SK-N-MC (cell line): ENCODE results near the gene SPN.

Source experiments
- DNase-seq: peaks from one replicate; pipeline ENCODE4 v3.0.0-alpha.2; 2011; ENCODE audit warnings: low read depth, low spot score
- H3K27ac ChIP-seq: fragments of 200-600 bp; sonication (generic); 2 replicates; pipeline ENCODE4 v1.5.1; 2016; ENCODE audit warnings: mixed run types
- H3K36me3 ChIP-seq: fragments of 200-600 bp; sonication (generic); 2 replicates; pipeline ENCODE4 v1.6.1; 2017; ENCODE audit warnings: antibody characterized with exemption, low read length, mixed read lengths; ENCODE audit not compliant: insufficient read depth
- H3K4me3 ChIP-seq: fragments of 200-600 bp; sonication (generic); 2 replicates; pipeline ENCODE4 v1.5.1; 2016
- H3K9ac ChIP-seq: fragments of 200-600 bp; sonication (generic); 2 replicates; pipeline ENCODE4 v1.8.0; 2017; ENCODE audit warnings: mixed run types, mixed read lengths; ENCODE audit not compliant: insufficient read length
- H3K9me3 ChIP-seq: fragments of 200-600 bp; sonication (generic); 2 replicates; pipeline ENCODE4 v1.6.1; 2017; ENCODE audit warnings: low read depth, mild to moderate bottlenecking, antibody characterized with exemption, low read length, moderate library complexity, mixed read lengths
- EZH2 ChIP-seq: fragments of 200-600 bp; sonication (generic); IDR thresholded peaks from one replicate; pipeline ENCODE4 v1.6.1; 2017; ENCODE audit warnings: antibody characterized with exemption
- FOXP2 ChIP-seq: optimal IDR thresholded peaks from 2 replicates; pipeline ENCODE3; 2011; ENCODE audit warnings: mild to moderate bottlenecking, moderate library complexity; ENCODE audit not compliant: insufficient read depth; ENCODE audit errors: extremely low read length, control extremely low read depth
- POLR2AphosphoS5 ChIP-seq: IDR thresholded peaks from 2 replicates; pipeline ENCODE4 v1.6.1; 2012; ENCODE audit warnings: mild to moderate bottlenecking, low read depth, low read length, borderline replicate concordance

Gene SPN

DNA sequence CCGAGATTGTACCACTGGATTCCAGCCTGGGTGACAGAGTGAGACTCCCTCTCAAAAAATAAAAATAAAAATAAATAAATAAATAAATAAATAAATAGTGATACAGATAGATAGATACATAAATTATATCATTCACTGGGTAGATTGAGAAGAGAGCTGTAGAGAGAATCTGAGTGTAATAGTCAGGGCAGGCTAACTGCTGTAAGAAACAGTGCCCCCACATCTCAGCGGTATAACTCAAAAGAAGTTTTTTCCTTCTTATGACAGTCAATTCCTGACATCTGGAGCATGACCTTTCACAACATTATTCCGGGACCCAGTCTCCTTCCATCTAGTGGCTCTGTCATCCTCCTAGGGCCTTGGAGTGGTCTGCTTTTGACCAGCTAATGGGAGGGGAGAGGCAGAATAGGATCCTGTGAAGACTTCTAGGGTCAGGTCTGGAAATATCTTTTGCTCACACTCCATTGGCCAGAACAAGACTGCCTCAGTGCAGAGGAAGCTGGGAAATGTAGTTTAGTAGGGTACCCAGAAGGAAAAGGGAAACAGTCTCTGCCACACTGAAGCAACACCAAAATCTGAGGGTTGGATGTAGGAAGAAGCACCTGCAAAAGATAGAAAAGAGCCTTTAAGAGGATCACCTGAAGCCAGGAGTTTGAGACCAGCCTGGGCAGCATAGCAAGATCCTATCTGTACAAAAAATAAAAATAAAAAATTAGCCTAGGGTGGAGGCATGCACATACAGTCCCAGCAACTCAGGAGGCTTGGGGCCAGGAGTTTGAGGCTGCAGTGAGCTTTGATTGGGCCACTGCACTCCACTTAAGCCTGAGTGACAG is 13.0 kb downstream of the SPN start:
- TF ChIP-seq EZH2, result no peak
- no peak for TF ChIP-seq POLR2AphosphoS5
- TF ChIP-seq FOXP2, result no peak
- no peak overlapping the region for H3K9ac ChIP-seq
- H3K27ac ChIP-seq, result no peak overlapping the region
- no peaks in the 10 kb centered on the region for H3K36me3 ChIP-seq
- no peaks in the 10 kb centered on the region for H3K9me3 ChIP-seq
- H3K4me3 ChIP-seq, result no peak overlapping the region
- DNase-seq, result peak; percentile 16

DNA sequence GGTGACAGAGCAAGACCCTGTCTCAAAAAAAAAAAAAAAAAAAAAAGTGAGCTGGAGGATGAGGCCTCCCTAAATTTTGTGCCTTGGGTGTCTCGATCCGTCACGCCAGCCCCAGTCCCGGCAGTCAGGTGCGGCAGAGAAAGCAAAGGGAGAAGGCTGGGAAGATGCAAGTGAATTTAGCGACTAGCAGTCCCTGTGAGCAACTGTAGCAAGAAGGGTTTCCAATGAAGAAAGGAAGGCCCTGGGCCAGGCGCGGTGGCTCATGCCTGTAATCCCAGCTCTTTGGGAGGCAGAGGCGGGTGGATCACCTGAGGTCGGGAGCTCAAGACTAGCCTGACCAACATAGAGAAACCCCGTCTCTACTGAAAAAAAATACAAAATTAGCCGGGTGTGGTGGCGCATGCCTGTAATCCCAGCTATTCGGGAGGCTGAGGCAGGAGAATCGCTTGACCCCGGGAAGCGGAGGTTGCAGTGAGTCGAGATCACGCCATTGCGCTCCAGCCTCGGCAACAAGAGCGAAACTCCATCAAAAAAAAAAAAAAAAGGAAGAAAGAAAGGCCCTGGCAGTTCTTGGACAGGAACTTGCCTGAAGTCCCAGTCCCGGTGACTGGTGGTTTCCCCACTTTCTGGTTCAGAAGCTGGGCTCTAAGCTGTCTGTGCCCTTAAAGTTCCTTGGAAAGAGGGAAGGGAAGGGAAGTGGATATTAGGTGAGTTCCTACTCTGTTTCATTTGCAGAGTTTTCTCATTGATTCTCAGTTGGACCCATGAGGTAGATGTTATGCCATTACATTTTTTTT is 14.1 kb downstream of the SPN start:
- Histone ChIP-seq H3K4me3 (no peak overlapping the region), H3K27ac (0 out of 2 replicates have a peak overlapping the region, but pooled peaks have one; percentile 50), H3K9me3 (no peaks in the 10 kb centered on the region), H3K36me3 (no peaks in the 10 kb centered on the region), H3K9ac (no peak overlapping the region)
- DNase-seq, result no peak
- TF ChIP-seq POLR2AphosphoS5, result no peak
- TF ChIP-seq EZH2, result no peak
- TF ChIP-seq FOXP2, result no peak

DNA sequence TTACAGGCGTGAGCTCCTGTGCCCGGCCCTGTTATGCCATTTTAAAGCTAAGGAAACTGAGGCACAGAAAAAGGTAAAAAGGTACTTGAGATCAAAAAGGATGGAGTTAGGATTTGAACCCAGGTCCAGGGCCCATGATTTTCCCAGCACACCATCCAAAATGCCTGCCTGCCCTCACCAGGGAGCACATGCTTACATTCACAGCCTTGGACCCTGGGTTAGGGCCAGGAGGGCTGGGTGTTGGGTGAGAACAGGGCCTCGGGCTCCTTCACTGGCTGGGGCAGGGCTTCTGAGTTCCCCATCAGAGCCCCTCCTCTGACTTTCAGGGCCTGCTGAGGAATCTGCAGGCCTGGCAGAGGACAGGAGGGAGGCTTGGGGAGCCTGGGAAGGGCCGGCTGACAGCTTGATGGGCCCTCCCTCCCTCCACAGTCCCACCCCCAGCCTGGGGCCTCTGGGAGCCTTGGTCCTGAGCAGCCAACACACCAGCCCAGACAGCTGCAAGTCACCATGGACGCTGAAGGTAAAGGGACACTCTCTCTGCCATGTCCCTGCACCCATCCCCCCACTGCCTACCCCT is 15.7 kb downstream of the SPN start, which contains the start of gene QPRT:
QPRT (plus strand) TSS at position 490 of the 577 bp plus-strand sequence; CDS start at position 508, 18 bp downstream.
- Histone ChIP-seq H3K9ac (peak within 1 kb of the TSS; percentile 4), H3K9me3 (no peaks in the 10 kb centered on the region), H3K4me3 (peak within 1 kb of the TSS; percentile 72), H3K36me3 (no peaks in the 10 kb centered on the region), H3K27ac (peak within 1 kb of the TSS; percentile 75)
- DNase-seq, result no peak
- TF ChIP-seq POLR2AphosphoS5 (no peak), FOXP2 (no peak), EZH2 (no peak)

GRCh38 chr16:29680180-29680598 is 17.1 kb downstream of the SPN start:
- H3K9ac ChIP-seq, result no peak overlapping the region

GRCh38 chr16:29683543-29684090 is 20.6 kb downstream of the SPN start:
- H3K27ac ChIP-seq, result no peak overlapping the region
- no peaks in the 10 kb centered on the region for H3K36me3 ChIP-seq
- no peak for DNase-seq
- no peak overlapping the region for H3K4me3 ChIP-seq
- H3K9ac ChIP-seq, result no peak overlapping the region
- H3K9me3 ChIP-seq, result no peaks in the 10 kb centered on the region
- TF ChIP-seq FOXP2, result no peak
- TF ChIP-seq POLR2AphosphoS5, result no peak
- no peak for TF ChIP-seq EZH2

More at GRCh38 chr16:29680180-29680598, 17.1 kb downstream of the SPN start:
- DNase-seq, result no peak
- H3K9me3 ChIP-seq, result no peaks in the 10 kb centered on the region
- TF ChIP-seq EZH2 (no peak), FOXP2 (no peak), POLR2AphosphoS5 (no peak)
- peak overlapping the region; percentile 72; the same call in 1 of the 2 replicates for H3K4me3 ChIP-seq
- H3K27ac ChIP-seq, result peak overlapping the region; percentile 75; the same call in 1 of the 2 replicates
- no peaks in the 10 kb centered on the region for H3K36me3 ChIP-seq

DNA sequence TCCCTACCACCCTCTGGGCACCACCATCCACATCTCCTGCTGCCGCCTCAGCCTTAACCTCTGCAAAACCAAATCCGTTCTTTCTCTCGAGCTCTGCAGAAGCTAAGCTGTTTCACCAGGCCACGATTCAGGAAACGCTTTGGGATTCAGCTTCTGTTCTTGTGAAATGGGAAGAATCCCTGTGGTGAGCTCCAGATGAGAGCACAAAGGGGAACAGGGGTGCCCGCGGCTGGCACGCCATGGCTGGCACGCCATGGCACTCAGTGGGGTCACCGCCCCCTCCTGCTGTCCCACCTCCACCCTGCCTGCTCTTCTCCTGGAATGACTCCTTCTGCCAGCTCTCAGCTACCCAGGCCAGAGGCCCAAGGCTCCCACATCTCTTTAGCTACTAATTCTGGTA is 21.6 kb downstream of the SPN start:
- Histone ChIP-seq H3K27ac (peak overlapping the region; percentile 30; the same call in 1 of the 2 replicates), H3K36me3 (no peaks in the 10 kb centered on the region), H3K9me3 (no peaks in the 10 kb centered on the region), H3K9ac (no peak overlapping the region), H3K4me3 (no peak overlapping the region)
- no peak for DNase-seq
- no peak for TF ChIP-seq EZH2
- TF ChIP-seq FOXP2, result no peak
- TF ChIP-seq POLR2AphosphoS5, result no peak

DNA sequence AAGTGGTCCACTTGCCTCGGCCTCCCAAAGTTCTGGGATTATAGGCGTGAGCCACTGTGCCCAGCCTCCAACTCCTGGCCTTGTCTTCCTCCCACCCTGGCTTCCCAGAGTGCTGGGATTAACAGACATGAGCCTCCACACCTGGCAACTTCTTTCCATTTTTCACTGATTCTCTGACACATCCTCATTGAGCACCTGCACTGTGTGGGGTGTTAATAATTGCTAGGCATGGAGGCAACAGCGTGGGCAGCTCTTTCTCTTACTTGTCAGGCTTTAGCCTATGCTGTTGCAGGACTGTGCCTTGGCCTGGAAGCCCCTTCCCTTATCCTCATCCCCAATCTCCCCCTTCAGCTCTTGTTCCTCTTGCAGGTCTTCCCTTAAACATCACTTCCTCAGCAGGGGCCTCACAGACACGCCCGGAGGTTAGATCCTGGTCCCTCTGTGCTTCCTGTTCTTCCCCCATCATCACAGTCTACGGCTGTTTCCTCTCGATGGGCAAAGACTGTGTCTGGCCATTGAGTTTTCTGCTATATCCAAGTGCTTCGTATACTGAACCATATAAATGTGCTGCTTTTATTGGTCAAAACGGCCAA is 23.8 kb downstream of the SPN start:
- no peak overlapping the region for H3K27ac ChIP-seq
- H3K9me3 ChIP-seq, result no peaks in the 10 kb centered on the region
- TF ChIP-seq EZH2, result no peak
- no peak for TF ChIP-seq POLR2AphosphoS5
- no peak for TF ChIP-seq FOXP2
- no peaks in the 10 kb centered on the region for H3K36me3 ChIP-seq
- H3K9ac ChIP-seq, result no peak overlapping the region
- DNase-seq, result no peak
- no peak overlapping the region for H3K4me3 ChIP-seq

- TF ChIP-seq EZH2 (no peak), FOXP2 (no peak), POLR2AphosphoS5 (no peak)
- Histone ChIP-seq H3K9ac (no peak overlapping the region), H3K27ac (no peak overlapping the region)
These were observed 24.7 kb downstream of the SPN start for GRCh38 chr16:29687755-29688154.

More at GRCh38 chr16:29687755-29688154, 24.7 kb downstream of the SPN start:
- no peak for DNase-seq
- no peaks in the 10 kb centered on the region for H3K36me3 ChIP-seq
- no peak overlapping the region for H3K4me3 ChIP-seq
- no peaks in the 10 kb centered on the region for H3K9me3 ChIP-seq
